Thoracic aorta (tissue), 2 donors: ENCODE data around the gene FETUB. TPM values are rescaled to one million over a fixed set of nuclear protein-coding genes. Genes with fewer than 3 reads are reported as not detected.

Experiments used
- ATAC-seq: fragments of 150-250 bp; one replicate; pipeline ENCODE4 v1.8.0; 2017; ENCODE audit warnings: low read depth; ENCODE audit not compliant: insufficient number of reproducible peaks, low FRiP score
- DNase-seq: peaks from one replicate; pipeline ENCODE4 v3.0.0-alpha.2; 2020; ENCODE audit warnings: low spot score
- H3K27ac ChIP-seq, 2 donors: fragments of 200-600 bp; sonication (generic); 1 replicate in 1 of 2; 2 replicates in 1 of 2; pipeline ENCODE4 v1.5.1; 2016; ENCODE audit warnings: mild to moderate bottlenecking in 2 of 2, moderate library complexity in 2 of 2
- H3K27me3 ChIP-seq: fragments of 200-600 bp; sonication (generic); replicated peaks from 2 replicates; pipeline ENCODE4 v1.6.0; 2016; ENCODE audit warnings: mild to moderate bottlenecking; ENCODE audit not compliant: insufficient read depth
- H3K36me3 ChIP-seq: fragments of 200-600 bp; sonication (generic); one replicate; pipeline ENCODE4 v1.5.1; 2016
- H3K4me1 ChIP-seq, 2 donors: fragments of 200-600 bp; sonication (generic); 1 replicate in 1 of 2; 2 replicates in 1 of 2; pipeline versions ENCODE4 v1.5.1 to v1.6.0; 2016; ENCODE audit warnings: low read depth in 2 of 2, mild to moderate bottlenecking in 1 of 2; ENCODE audit not compliant: control insufficient read depth in 1 of 2
- H3K4me3 ChIP-seq: fragments of 200-600 bp; sonication (generic); 2 replicates; pipeline ENCODE4 v1.5.1; 2016; ENCODE audit warnings: mild to moderate bottlenecking
- H3K9me3 ChIP-seq: fragments of 200-600 bp; sonication (generic); 2 replicates; pipeline ENCODE4 v1.5.1; 2016
- CTCF ChIP-seq: fragments of 200-600 bp; sonication (generic); IDR thresholded peaks from one replicate; pipeline ENCODE4 v1.5.1; 2019; ENCODE audit warnings: antibody characterized with exemption
- total RNA-seq, 2 donors: library from RNA; depleted of rRNA; stranded (reverse); fragments of >200 nt; gene quantifications; one replicate each; pipeline versions ENCODE4 v1.1.0 to v1.2.3, GENCODE V29; 2016

The FETUB gene
- total RNA-seq, 2 donors from 2014 or later, result not detected

GRCh38 chr3:186619787-186620212 is 20.4 kb upstream of the FETUB start:
- TF ChIP-seq CTCF, result no peak
- no peak overlapping the region for H3K4me3 ChIP-seq
- peaks cover 0 to 3% of the 10 kb centered on the region in 2 donors for H3K4me1 ChIP-seq
- DNase-seq (no peak), ATAC-seq (no peak)
- no peaks in the 10 kb centered on the region for H3K9me3 ChIP-seq
- no peak overlapping the region for H3K27ac ChIP-seq
- no peaks in the 10 kb centered on the region for H3K27me3 ChIP-seq
- H3K36me3 ChIP-seq, result no peaks in the 10 kb centered on the region

DNA sequence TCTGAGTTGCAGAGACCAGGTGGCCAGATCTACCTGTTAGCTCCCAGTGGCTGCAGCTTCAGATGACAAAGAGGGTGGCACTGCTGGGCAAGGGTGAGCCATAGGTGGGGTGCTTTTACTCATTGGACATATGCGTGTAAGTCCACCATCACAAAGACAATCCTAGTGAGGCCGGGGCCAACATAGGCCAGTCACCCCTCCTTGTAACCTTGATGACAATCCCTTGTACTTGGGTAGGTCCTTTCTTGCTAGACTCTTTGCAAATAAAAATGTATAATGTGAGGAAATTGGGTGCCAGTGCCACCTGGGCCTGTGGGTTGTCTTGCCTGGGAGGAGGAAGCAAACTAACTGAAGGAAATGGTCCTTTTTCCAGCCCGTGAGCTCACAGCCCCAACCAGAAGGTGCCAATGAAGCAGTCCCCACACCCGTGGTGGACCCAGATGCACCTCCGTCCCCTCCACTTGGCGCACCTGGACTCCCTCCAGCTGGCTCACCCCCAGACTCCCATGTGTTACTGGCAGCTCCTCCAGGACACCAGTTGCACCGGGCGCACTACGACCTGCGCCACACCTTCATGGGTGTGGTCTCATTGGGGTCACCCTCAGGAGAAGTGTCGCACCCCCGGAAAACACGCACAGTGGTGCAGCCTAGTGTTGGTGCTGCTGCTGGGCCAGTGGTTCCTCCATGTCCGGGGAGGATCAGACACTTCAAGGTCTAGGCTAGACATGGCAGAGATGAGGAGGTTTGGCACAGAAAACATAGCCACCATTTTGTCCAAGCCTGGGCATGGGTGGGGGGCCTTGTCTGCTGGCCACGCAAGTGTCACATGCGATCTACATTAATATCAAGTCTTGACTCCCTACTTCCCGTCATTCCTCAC is 19.7 kb upstream of the FETUB start:
- Histone ChIP-seq H3K27ac (no peak overlapping the region), H3K27me3 (no peaks in the 10 kb centered on the region), H3K9me3 (no peaks in the 10 kb centered on the region), H3K4me1 (peaks cover 0 to 3% of the 10 kb centered on the region in 2 donors), H3K4me3 (no peak overlapping the region), H3K36me3 (no peaks in the 10 kb centered on the region)
- no peak for DNase-seq
- no peak for TF ChIP-seq CTCF
- no peak for ATAC-seq

DNA sequence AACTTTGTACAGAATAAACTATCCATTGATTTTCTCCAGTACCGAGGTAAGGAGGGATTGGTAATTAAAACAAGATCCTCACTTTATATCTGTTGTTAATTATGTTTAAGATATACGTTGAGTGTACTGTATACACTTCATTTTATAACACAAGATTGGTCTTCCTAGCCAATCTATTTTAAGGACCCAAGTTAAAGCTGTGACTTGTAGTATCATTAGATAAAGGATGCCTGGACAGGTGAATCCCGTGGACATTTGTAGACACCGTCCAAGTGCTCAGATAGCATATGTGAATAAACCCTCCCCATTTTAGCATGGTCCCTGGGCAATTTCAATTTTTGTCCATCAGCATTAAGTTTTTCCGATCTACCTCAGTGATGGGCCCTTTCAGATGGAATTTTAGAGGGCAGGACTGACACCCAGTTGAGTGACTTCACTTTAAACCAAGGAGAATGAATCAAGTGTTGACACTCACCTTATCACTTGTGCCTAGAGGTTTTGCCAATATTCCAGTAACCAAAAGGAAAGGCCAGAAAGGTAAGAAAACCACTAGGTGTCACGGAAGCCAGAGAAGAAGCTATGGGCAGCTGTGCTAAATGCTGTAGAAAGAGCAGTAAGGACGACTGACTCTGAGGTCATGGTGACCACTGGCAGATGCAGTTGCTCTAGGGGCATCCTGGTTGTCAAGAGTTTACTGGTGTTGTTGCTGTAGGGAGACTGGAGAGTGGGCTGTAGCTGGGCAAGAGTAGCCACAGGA is 18.1 kb upstream of the FETUB start:
- no peak for DNase-seq
- TF ChIP-seq CTCF, result no peak
- H3K27ac ChIP-seq, result no peak overlapping the region
- H3K4me3 ChIP-seq, result no peak overlapping the region
- no peak for ATAC-seq
- H3K9me3 ChIP-seq, result no peaks in the 10 kb centered on the region
- H3K36me3 ChIP-seq, result no peaks in the 10 kb centered on the region
- H3K4me1 ChIP-seq, result no peaks in the 10 kb centered on the region
- H3K27me3 ChIP-seq, result no peaks in the 10 kb centered on the region

DNA sequence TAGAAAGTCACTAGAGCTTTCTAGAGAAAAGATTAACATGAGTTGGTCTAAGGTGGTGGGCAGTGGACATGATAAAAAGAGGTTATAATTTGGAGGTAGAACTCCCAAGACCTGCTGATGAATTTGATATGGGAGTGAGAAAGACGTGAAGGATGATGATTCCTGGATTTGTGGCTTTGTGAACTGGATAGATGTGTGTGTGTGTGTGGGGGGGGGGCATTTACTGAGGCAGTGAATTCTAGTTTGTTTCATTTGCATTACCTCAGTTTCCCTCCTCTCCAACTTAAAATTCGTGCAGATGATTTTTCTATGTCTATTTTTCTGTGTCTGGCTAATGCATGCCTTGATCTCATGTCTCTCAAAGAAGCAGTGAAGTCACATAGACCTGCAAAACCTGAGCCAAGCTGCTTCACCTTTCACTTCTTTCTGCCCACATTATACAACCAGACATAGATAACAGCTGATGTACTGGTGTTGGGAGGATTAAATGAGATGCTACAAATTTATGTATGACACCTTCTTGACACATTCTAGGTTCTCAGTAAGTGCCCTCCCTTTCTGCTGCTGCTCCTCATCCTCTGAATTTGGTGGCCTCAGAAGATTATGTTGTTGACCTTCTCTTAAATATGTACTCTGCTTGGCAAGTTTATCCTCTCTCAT is 17.4 kb upstream of the FETUB start:
- no peak for ATAC-seq
- Histone ChIP-seq H3K27me3 (no peaks in the 10 kb centered on the region), H3K27ac (no peak overlapping the region), H3K9me3 (no peaks in the 10 kb centered on the region), H3K36me3 (no peaks in the 10 kb centered on the region), H3K4me1 (no peaks in the 10 kb centered on the region), H3K4me3 (no peak overlapping the region)
- no peak for DNase-seq
- no peak for TF ChIP-seq CTCF

DNA sequence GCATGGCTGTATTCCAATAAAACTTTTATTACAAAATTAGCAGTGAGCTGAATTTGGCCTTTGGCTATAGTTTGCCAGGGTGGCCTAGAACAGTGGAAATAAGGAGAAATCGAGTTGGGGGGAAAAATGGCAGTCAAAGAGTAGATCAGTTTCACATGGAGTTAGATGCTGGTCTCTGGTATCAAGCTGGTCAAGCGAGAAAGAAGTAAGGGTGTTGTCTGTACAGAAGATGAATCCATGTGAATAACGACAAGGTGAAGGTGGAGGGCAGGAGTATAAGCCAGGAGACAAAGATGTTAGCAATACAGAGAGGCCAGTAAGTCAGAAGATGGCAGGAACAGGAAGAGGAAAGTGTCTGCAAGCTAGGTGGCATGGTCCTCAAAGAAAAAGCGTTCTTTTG is 15.6 kb upstream of the FETUB start:
- H3K27ac ChIP-seq, result no peak overlapping the region
- no peak overlapping the region for H3K4me3 ChIP-seq

More for the DNA sequence above, 15.6 kb upstream of the FETUB start:
- ATAC-seq (no peak), DNase-seq (no peak)
- Histone ChIP-seq H3K27me3 (no peaks in the 10 kb centered on the region), H3K4me1 (no peaks in the 10 kb centered on the region), H3K9me3 (no peaks in the 10 kb centered on the region), H3K36me3 (no peaks in the 10 kb centered on the region)
- TF ChIP-seq CTCF, result no peak
